ENCODE measurements around the gene CENPP. TPM values are rescaled to one million over a fixed set of nuclear protein-coding genes. Genes with fewer than 3 reads are reported as not detected.

The CENPP gene
- total and polyA plus RNA-seq, 3 experiments from 2014 or later: 2.5 to 20.9 (median 19.5) TPM

DNA sequence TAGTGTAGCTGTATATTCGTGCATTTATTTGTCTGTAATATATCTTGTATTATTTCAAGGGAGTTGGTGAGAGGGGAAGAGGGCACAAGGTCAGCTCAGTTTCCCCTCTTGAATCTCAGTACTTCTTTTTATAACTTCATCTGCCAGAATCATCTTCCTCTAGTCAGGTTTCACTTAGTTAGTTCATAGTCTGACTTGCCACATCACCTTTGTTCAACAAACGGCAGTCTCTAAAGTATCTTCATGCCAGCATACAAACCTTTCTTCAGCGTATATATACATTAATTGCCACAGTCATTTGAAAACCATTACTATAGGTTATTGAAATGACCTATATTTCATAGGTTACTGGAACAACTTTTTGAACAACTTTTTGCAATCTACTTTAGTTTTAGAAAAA, 208.5 kb downstream of the CENPP start:
- H3K4me1 Mint-ChIP-seq: no peaks in the 10 kb centered on the region
- H3K9me3 ChIP-seq (ENCODE audit: low read length): no peaks in the 10 kb centered on the region
- peaks cover 0 to 6% (median 3%) of the 10 kb centered on the region in 3 donors for H3K36me3 Mint-ChIP-seq
- no peaks in the 10 kb centered on the region for H3K27me3 ChIP-seq (ENCODE audit: insufficient read depth, low read length, poor library complexity, severe bottlenecking)
- H3K4me1 ChIP-seq (ENCODE audit: insufficient read depth, low read length): no peaks in the 10 kb centered on the region
- ChIA-PET POLR2A (no interaction called here), CTCF (no interaction called here)
- no peak overlapping the region for H3K27ac ChIP-seq (ENCODE audit: low read depth, low read length)
- no peak overlapping the region for H3K4me3 Mint-ChIP-seq
- no peak overlapping the region for H3K4me3 ChIP-seq (ENCODE audit: low read length)
- DNase-seq: no peak
- H3K27me3 Mint-ChIP-seq: no peaks in the 10 kb centered on the region
- no peaks in the 10 kb centered on the region for H3K36me3 ChIP-seq (ENCODE audit: insufficient read depth, low read length)
- no peak overlapping the region for H3K27ac Mint-ChIP-seq
- peaks cover 0 to 2% (median 0%) of the 10 kb centered on the region in 5 donors for H3K9me3 Mint-ChIP-seq

DNA sequence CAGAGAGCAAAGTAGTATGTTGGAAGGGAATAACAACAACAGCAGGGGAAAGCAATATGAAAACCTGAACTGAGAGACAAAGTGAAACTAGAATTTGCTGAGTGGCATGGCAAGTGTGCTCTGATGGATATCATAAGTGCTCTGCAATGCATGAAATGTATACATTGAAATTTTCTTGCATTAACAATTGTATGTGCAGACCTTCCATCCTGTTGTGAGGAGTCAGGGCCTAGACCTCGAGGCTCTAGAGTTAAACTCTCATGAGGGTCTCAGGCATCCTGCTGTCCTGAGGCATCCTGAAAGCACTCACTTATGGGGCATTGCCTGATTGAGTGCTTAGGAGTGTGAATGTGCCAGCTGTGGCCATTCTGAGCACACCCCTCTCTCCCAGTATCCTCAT, 208.9 kb downstream of the CENPP start:
- Histone ChIP-seq H3K9me3 (ENCODE audit: low read length) (no peaks in the 10 kb centered on the region), H3K27me3 (ENCODE audit: insufficient read depth, low read length, poor library complexity, severe bottlenecking) (no peaks in the 10 kb centered on the region), H3K27ac (ENCODE audit: low read depth, low read length) (no peak overlapping the region), H3K4me3 (ENCODE audit: low read length) (no peak overlapping the region), H3K36me3 (ENCODE audit: insufficient read depth, low read length) (no peaks in the 10 kb centered on the region), H3K4me1 (ENCODE audit: insufficient read depth, low read length) (no peaks in the 10 kb centered on the region)
- H3K27me3 Mint-ChIP-seq: no peaks in the 10 kb centered on the region
- H3K9me3 Mint-ChIP-seq: peaks cover 0 to 2% (median 0%) of the 10 kb centered on the region in 5 donors
- H3K4me3 Mint-ChIP-seq: peak overlapping the region in 1 of 7 donors; percentile 14
- CTCF ChIA-PET: no interaction called here
- no peaks in the 10 kb centered on the region for H3K4me1 Mint-ChIP-seq
- no peak overlapping the region for H3K27ac Mint-ChIP-seq
- no peak for DNase-seq
- POLR2A ChIA-PET: no interaction called here
- peaks cover 0 to 6% (median 3%) of the 10 kb centered on the region in 3 donors for H3K36me3 Mint-ChIP-seq

DNA sequence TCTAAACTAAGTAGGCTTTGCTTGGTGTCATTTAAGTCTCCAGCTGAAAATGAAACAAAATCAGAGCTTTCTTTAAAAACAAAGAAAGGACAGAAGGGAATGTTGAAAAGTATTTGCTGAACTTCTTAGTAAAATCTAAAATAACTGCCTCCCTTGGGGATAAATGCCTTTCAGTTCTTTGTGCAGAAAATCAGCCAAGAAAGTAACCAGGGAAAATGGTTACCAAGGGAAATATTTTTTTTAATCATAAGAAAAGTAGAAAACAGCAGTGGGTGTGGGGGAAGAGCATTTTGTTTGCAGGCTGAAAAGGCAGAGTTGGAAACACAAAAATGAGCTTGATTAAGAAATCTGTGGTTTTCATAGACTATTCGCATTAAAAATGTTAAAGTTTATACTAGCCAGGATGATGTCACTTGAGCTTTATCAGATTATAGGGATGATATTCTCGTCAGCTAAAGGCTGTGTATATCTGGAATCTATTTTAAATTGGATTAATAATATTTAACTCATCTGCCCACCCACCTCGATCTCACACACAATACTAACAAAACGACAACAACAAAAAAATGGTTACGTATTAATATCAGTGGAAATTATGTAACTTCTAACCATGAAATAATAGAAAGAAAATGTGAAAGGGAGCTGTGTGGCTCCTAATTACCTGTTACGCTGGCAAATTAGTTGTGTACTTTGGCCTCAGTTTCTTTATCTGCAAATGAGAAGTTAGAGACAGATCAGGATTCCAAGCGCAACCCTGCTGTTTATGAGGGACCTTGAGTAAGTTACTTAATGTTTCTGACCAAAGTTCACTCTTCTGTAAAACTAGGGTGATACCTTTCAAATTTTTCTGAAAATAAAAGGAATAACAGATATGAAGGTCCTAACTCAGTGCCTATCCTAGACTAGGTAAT, 210.4 kb downstream of the CENPP start, which contains the start of gene ECM2:
Gene ECM2 (minus strand): TSS at position 51 of the 911 bp plus-strand sequence. CDS start 13,124 bp downstream, outside the sequence.
- no peak for DNase-seq
- H3K27me3 ChIP-seq (ENCODE audit: insufficient read depth, low read length, poor library complexity, severe bottlenecking): no peaks in the 10 kb centered on the region
- no peak within 1 kb of the TSS for H3K4me3 ChIP-seq (ENCODE audit: low read length)
- no peaks in the 10 kb centered on the region for H3K27me3 Mint-ChIP-seq
- POLR2A ChIA-PET: no interaction called here
- no peak within 1 kb of the TSS for H3K27ac Mint-ChIP-seq
- peaks cover 0 to 6% (median 3%) of the 10 kb centered on the region in 3 donors for H3K36me3 Mint-ChIP-seq
- H3K9me3 Mint-ChIP-seq: peaks cover 0 to 2% (median 0%) of the 10 kb centered on the region in 5 donors
- H3K4me3 Mint-ChIP-seq: no peak within 1 kb of the TSS
- no peak within 1 kb of the TSS for H3K27ac ChIP-seq (ENCODE audit: low read depth, low read length)
- no peaks in the 10 kb centered on the region for H3K36me3 ChIP-seq (ENCODE audit: insufficient read depth, low read length)
- H3K4me1 ChIP-seq (ENCODE audit: insufficient read depth, low read length): no peaks in the 10 kb centered on the region
- no peaks in the 10 kb centered on the region for H3K4me1 Mint-ChIP-seq
- CTCF ChIA-PET: interaction anchor here (0.7 kb wide), 1 partner anchor 327 kb away, joined by 3 read pairs; no protein-coding TSS in a partner anchor
- no peaks in the 10 kb centered on the region for H3K9me3 ChIP-seq (ENCODE audit: low read length)

DNA sequence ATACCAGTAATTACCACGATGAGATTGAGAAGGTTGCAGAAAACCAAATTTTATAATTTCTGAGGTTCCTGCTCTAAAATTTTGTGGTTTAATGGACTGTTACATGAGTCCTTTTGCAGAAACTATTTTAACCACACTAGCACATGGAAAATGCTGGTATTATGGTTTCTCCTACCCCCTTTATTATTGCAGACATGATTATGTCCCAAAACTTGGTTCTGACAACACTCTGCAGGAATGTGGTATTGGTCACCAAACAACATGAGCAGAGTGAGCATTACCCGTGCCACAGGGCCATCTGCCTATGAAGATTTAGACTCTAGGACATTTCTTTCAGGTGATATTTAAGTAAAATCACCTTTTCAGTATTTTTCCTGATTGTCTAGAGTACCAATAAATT, 212.8 kb downstream of the CENPP start:
- H3K4me1 Mint-ChIP-seq: no peaks in the 10 kb centered on the region
- CTCF ChIA-PET: no interaction called here

DNA sequence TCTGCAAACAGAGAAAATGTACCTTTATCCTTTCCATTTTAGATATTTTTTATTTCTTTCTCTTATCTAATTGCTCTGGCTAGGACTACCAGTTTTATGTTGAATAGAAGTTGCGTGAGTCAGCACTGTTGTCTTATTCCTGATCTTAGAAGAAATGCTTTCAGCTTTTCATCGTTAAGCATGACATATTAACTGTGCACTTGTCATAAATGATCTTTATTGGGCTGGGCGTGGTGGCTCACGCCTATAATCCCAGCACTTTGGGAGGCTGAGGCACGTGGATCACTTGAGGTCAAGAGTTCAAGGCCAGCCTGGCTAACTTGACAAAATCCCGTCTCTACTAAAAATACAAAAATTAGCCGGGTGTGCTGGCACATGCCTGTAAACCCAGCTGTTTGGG, 218.2 kb downstream of the CENPP start:
- peaks cover 0 to 10% (median 1%) of the 10 kb centered on the region in 3 donors for H3K36me3 Mint-ChIP-seq
- H3K9me3 Mint-ChIP-seq: peaks cover 0 to 5% (median 0%) of the 10 kb centered on the region in 5 donors
- no peaks in the 10 kb centered on the region for H3K9me3 ChIP-seq (ENCODE audit: low read length)
- no peak overlapping the region for H3K27ac Mint-ChIP-seq
- no peaks in the 10 kb centered on the region for H3K36me3 ChIP-seq (ENCODE audit: insufficient read depth, low read length)
- no peaks in the 10 kb centered on the region for H3K4me1 Mint-ChIP-seq
- H3K4me1 ChIP-seq (ENCODE audit: insufficient read depth, low read length): no peaks in the 10 kb centered on the region
- DNase-seq: no peak
- no peak overlapping the region for H3K4me3 Mint-ChIP-seq
- ChIA-PET CTCF (no interaction called here), POLR2A (no interaction called here)
- no peak overlapping the region for H3K27ac ChIP-seq (ENCODE audit: low read depth, low read length)
- H3K4me3 ChIP-seq (ENCODE audit: low read length): no peak overlapping the region
- H3K27me3 ChIP-seq (ENCODE audit: insufficient read depth, low read length, poor library complexity, severe bottlenecking): no peaks in the 10 kb centered on the region
- no peaks in the 10 kb centered on the region for H3K27me3 Mint-ChIP-seq

More for the DNA sequence above, 212.8 kb downstream of the CENPP start:
- Mint-ChIP-seq H3K27me3 (no peaks in the 10 kb centered on the region), H3K9me3 (peaks cover 0 to 4% (median 0%) of the 10 kb centered on the region in 5 donors), H3K36me3 (peaks cover 0 to 2% (median 0%) of the 10 kb centered on the region in 3 donors), H3K4me3 (no peak overlapping the region), H3K27ac (no peak overlapping the region)
- H3K27me3 ChIP-seq (ENCODE audit: insufficient read depth, low read length, poor library complexity, severe bottlenecking): no peaks in the 10 kb centered on the region
- POLR2A ChIA-PET: no interaction called here
- no peaks in the 10 kb centered on the region for H3K4me1 ChIP-seq (ENCODE audit: insufficient read depth, low read length)
- no peak for DNase-seq
- H3K9me3 ChIP-seq (ENCODE audit: low read length): no peaks in the 10 kb centered on the region
- no peak overlapping the region for H3K4me3 ChIP-seq (ENCODE audit: low read length)
- no peaks in the 10 kb centered on the region for H3K36me3 ChIP-seq (ENCODE audit: insufficient read depth, low read length)
- H3K27ac ChIP-seq (ENCODE audit: low read depth, low read length): no peak overlapping the region

DNA sequence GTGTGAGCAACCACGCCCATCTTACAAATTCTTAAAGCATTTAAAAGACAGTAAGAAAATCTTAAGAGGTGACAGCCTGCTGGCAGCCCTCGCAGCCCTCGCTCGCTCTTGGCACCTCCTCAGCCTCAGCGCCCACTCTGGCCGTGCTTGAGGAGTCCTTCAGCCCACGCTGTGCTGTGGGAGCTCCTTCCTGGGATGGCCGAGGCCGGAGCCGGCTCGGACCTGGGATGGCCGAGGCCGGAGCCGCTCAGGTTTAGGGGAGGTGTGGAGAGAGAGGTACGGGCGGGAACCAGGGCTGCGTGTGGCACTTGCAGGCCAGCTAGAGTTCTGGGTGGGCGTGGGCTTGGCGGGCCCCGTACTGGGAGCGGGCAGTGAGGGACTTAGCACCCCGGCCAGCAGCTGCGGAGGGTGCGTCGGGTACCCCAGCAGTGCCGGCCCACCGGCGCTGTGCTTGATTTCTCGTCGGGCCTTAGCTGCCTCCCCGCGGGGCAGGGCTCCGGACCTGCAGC, 219.3 kb downstream of the CENPP start:
- peaks cover 0 to 5% (median 0%) of the 10 kb centered on the region in 5 donors for H3K9me3 Mint-ChIP-seq
- Histone ChIP-seq H3K27ac (ENCODE audit: low read depth, low read length) (no peak overlapping the region), H3K36me3 (ENCODE audit: insufficient read depth, low read length) (no peaks in the 10 kb centered on the region), H3K27me3 (ENCODE audit: insufficient read depth, low read length, poor library complexity, severe bottlenecking) (no peaks in the 10 kb centered on the region), H3K9me3 (ENCODE audit: low read length) (no peaks in the 10 kb centered on the region), H3K4me3 (ENCODE audit: low read length) (no peak overlapping the region), H3K4me1 (ENCODE audit: insufficient read depth, low read length) (no peaks in the 10 kb centered on the region)
- H3K27ac Mint-ChIP-seq: no peak overlapping the region
- ChIA-PET CTCF (no interaction called here), POLR2A (no interaction called here)
- no peaks in the 10 kb centered on the region for H3K4me1 Mint-ChIP-seq
- no peaks in the 10 kb centered on the region for H3K27me3 Mint-ChIP-seq
- no peak overlapping the region for H3K4me3 Mint-ChIP-seq
- no peak for DNase-seq
- H3K36me3 Mint-ChIP-seq: peaks cover 0 to 11% (median 1%) of the 10 kb centered on the region in 3 donors

DNA sequence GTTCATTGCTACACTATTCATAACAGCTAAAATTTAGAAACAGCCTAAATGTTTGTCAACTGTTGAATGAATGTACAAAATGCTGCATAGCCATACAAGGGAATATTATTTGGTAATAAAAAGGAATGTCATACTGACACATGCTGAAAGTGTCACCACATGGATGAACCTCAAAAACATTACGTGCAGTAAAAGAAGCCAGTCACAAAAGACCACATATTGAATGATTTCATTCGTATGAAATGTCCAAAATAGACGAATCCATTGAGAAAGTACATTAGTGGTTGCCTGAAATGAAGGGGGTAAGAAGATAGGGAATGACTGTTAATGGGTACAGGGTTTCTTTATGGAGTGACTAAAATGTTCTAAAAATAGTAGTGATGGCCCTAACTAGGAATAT, 221.6 kb downstream of the CENPP start:
- H3K27me3 ChIP-seq (ENCODE audit: insufficient read depth, low read length, poor library complexity, severe bottlenecking): no peaks in the 10 kb centered on the region
- POLR2A ChIA-PET: no interaction called here
- no peaks in the 10 kb centered on the region for H3K4me1 ChIP-seq (ENCODE audit: insufficient read depth, low read length)
- Mint-ChIP-seq H3K4me3 (no peak overlapping the region), H3K27ac (no peak overlapping the region), H3K4me1 (no peaks in the 10 kb centered on the region), H3K36me3 (peaks cover 0 to 11% (median 1%) of the 10 kb centered on the region in 3 donors), H3K27me3 (no peaks in the 10 kb centered on the region), H3K9me3 (peaks cover 0 to 5% (median 0%) of the 10 kb centered on the region in 5 donors)
- no peaks in the 10 kb centered on the region for H3K9me3 ChIP-seq (ENCODE audit: low read length)
- CTCF ChIA-PET: no interaction called here
- no peaks in the 10 kb centered on the region for H3K36me3 ChIP-seq (ENCODE audit: insufficient read depth, low read length)
- H3K4me3 ChIP-seq (ENCODE audit: low read length): no peak overlapping the region
- DNase-seq: no peak
- H3K27ac ChIP-seq (ENCODE audit: low read depth, low read length): no peak overlapping the region

DNA sequence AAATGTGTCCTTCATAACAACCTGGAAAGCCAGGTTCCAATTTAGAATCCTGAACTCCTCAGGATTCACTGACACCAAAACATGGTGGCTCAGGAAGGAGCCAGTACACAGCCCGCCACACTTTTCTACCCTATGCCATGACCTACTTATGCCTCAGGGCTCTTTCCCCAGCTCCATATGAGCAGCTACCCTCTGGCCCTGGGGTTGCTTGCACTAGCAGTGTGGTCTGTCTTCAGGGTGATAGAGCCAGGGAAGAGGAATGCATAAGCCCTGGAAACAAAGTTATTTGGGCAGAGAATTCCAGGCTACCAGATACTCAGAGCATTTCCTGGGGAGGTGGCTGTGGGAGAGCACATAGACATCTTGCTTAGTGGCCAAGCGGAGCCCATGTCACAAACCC, 225.0 kb downstream of the CENPP start:
- no peak overlapping the region for H3K27ac Mint-ChIP-seq
- Histone ChIP-seq H3K36me3 (ENCODE audit: insufficient read depth, low read length) (no peaks in the 10 kb centered on the region), H3K27me3 (ENCODE audit: insufficient read depth, low read length, poor library complexity, severe bottlenecking) (no peaks in the 10 kb centered on the region), H3K27ac (ENCODE audit: low read depth, low read length) (no peak overlapping the region), H3K4me3 (ENCODE audit: low read length) (no peak overlapping the region), H3K9me3 (ENCODE audit: low read length) (no peaks in the 10 kb centered on the region), H3K4me1 (ENCODE audit: insufficient read depth, low read length) (no peaks in the 10 kb centered on the region)
- H3K4me1 Mint-ChIP-seq: no peaks in the 10 kb centered on the region
- peaks cover 0 to 4% (median 0%) of the 10 kb centered on the region in 5 donors for H3K9me3 Mint-ChIP-seq
- peaks cover 0 to 3% of the 10 kb centered on the region in 2 donors for H3K27me3 Mint-ChIP-seq
- POLR2A ChIA-PET: no interaction called here
- peaks cover 0 to 20% (median 1%) of the 10 kb centered on the region in 3 donors for H3K36me3 Mint-ChIP-seq
- H3K4me3 Mint-ChIP-seq: no peak overlapping the region
- no peak for DNase-seq
- CTCF ChIA-PET: no interaction called here
